Endothelial cell of umbilical vein (primary cell): ENCODE results near the gene CEP19. TPM values are rescaled to one million over a fixed set of nuclear protein-coding genes. Genes with fewer than 3 reads are reported as not detected.

ENCODE experiments used
- BruUV-seq: library from RNA; stranded (reverse); fragments of 400-500 nt; replicated peaks from 2 replicates; lab custom pipeline; 2021; lab: Mats Ljungman, UMichigan
- CTCF ChIA-PET: fragments of 300-600, 350-600 bp; sonication (Branson Sonifier 250); formaldehyde crosslinking; loops from one replicate; lab custom pipeline; 2021; ENCODE audit warnings: antibody characterized with exemption, inconsistent platforms; lab: Charles Lee
- POLR2A ChIA-PET: fragments of 300-600, 350-600 bp; sonication (Branson Sonifier 250); formaldehyde crosslinking; loops from one replicate; lab custom pipeline; 2021; ENCODE audit warnings: antibody characterized with exemption, inconsistent platforms; lab: Charles Lee
- DNase-seq: peaks from one replicate; pipeline ENCODE4 v3.0.0-alpha.2; 2011; ENCODE audit warnings: low read depth, low spot score
- FAIRE-seq: peaks from 2 replicates; lab custom pipeline; 2011; peaks lifted over from hg19 to GRCh38; lab: Jason Lieb, UNC
- H2AFZ ChIP-seq: 2 replicates; pipeline ENCODE4 v1.6.0; 2012; ENCODE audit warnings: low read depth, low read length, control low read depth, inconsistent platforms
- H3K27ac ChIP-seq: 2 replicates; pipeline ENCODE4 v1.5.1; 2011; ENCODE audit warnings: low read depth, mild to moderate bottlenecking, control low read depth, low read length, moderate library complexity; ENCODE audit not compliant: insufficient read depth
- H3K27me3 ChIP-seq, 2 experiments: 2 replicates each; pipeline versions ENCODE4 v1.6.0 to v1.6.1; 2011; ENCODE audit warnings: low read length in 2 of 2, mixed read lengths in 1 of 2; ENCODE audit not compliant: control insufficient read depth in 2 of 2, insufficient read depth in 2 of 2
- H3K36me3 ChIP-seq, 2 experiments: 2 replicates in 1 of 2; 3 replicates in 1 of 2; pipeline ENCODE4 v1.5.1; 2011; ENCODE audit warnings: low read length in 2 of 2, mild to moderate bottlenecking in 1 of 2, moderate library complexity in 1 of 2; ENCODE audit not compliant: control insufficient read depth in 2 of 2, insufficient read depth in 2 of 2; ENCODE audit errors: extremely low read depth in 1 of 2
- H3K4me1 ChIP-seq: 3 replicates; pipeline ENCODE4 v1.5.1; 2011; ENCODE audit warnings: mild to moderate bottlenecking, low read length; ENCODE audit not compliant: control insufficient read depth, insufficient read depth; ENCODE audit errors: extremely low read depth
- H3K4me2 ChIP-seq: 2 replicates; pipeline ENCODE4 v1.6.1; 2011; ENCODE audit warnings: low read length, control low read depth, mixed read lengths; ENCODE audit not compliant: insufficient read depth
- H3K4me3 ChIP-seq, 3 experiments: fragments of 200-600 bp in 1 of 3; sonication (generic), shearing (Covaris generic) in 1 of 3; replicated peaks in 1 of 3; 2 replicates each; pipeline ENCODE4 v1.5.1; 2011 to 2016; ENCODE audit warnings: control low read depth in 3 of 3, low read length in 3 of 3, mild to moderate bottlenecking in 2 of 3, inconsistent platforms in 1 of 3, low read depth in 1 of 3, moderate library complexity in 1 of 3; ENCODE audit not compliant: insufficient read depth in 1 of 3
- H3K79me2 ChIP-seq: 2 replicates; pipeline ENCODE4 v1.6.0; 2012; ENCODE audit warnings: low read length, inconsistent platforms; ENCODE audit not compliant: control insufficient read depth, insufficient read depth
- H3K9ac ChIP-seq: replicated peaks from 2 replicates; pipeline ENCODE3; 2011; ENCODE audit warnings: low read length, control low read depth; ENCODE audit not compliant: insufficient read depth; ENCODE audit errors: extremely low read depth
- H3K9me1 ChIP-seq: replicated peaks from 3 replicates; pipeline ENCODE4 v1.6.0; 2011; ENCODE audit warnings: mild to moderate bottlenecking, low read length; ENCODE audit not compliant: control insufficient read depth, insufficient read depth; ENCODE audit errors: extremely low read depth
- H3K9me3 ChIP-seq: replicated peaks from 2 replicates; pipeline ENCODE4 v1.5.1; 2012; ENCODE audit warnings: low read length, inconsistent platforms; ENCODE audit not compliant: control insufficient read depth, insufficient read depth
- H4K20me1 ChIP-seq: replicated peaks from 2 replicates; pipeline ENCODE3; 2011; ENCODE audit warnings: mild to moderate bottlenecking, low read length; ENCODE audit not compliant: control insufficient read depth, insufficient read depth; ENCODE audit errors: extremely low read depth
- FOS ChIP-seq: IDR thresholded peaks from 2 replicates; pipeline ENCODE4 v1.6.1; 2011; ENCODE audit warnings: mild to moderate bottlenecking, low read length, moderate library complexity, borderline replicate concordance; ENCODE audit not compliant: insufficient read depth
- GATA2 ChIP-seq: IDR thresholded peaks from 2 replicates; pipeline ENCODE4 v1.7.0; 2011; ENCODE audit warnings: low read depth, mild to moderate bottlenecking, moderate library complexity, mixed read lengths, low read length; ENCODE audit not compliant: insufficient read length, insufficient read depth
- JUN ChIP-seq: IDR thresholded peaks from 2 replicates; pipeline ENCODE4 v1.6.1; 2011; ENCODE audit warnings: borderline replicate concordance, low read depth; ENCODE audit not compliant: insufficient read length, insufficient read depth
- POLR2A ChIP-seq: IDR thresholded peaks from 2 replicates; pipeline ENCODE4 v1.6.1; 2012; ENCODE audit warnings: low read depth, mild to moderate bottlenecking, control low read depth, low read length
- POLR2AphosphoS5 ChIP-seq: IDR thresholded peaks from 2 replicates; pipeline ENCODE4 v1.6.1; 2012; ENCODE audit warnings: low read depth, mild to moderate bottlenecking, control low read depth, low read length, moderate library complexity; ENCODE audit not compliant: insufficient read depth
- dilution Hi-C: fragments of 300-500 bp; cut with MboI; formaldehyde crosslinking; loops from one replicate; pipeline ENCODE4 v1.15.0; 2019; ENCODE audit warnings: low sequenced_read_pairs; ENCODE audit not compliant: extremely low pct_ligation_motif_present
- intact Hi-C: fragments of 100-400 bp; cut with micrococcal nuclease; formaldehyde crosslinking; loops from one replicate; pipeline ENCODE4 v1.10.0; 2022
- polyA plus RNA-seq, 4 experiments: library from polyadenylated mRNA; depleted of rRNA in 3 of 4; stranded (reverse) in 3 of 4; unstranded in 1 of 4; fragments of >200 nt; gene quantifications; 2 replicates each; pipeline versions ENCODE4 v1.2.1 to v1.2.3, GENCODE V29; 2011 to 2012; ENCODE audit warnings: missing spikeins in 1 of 4
- total RNA-seq: library from RNA; stranded (reverse); gene quantifications from 2 replicates; pipeline ENCODE4 v1.2.3, GENCODE V29; 2021
- TF ChIP-seq, protein P1 (sequence below): IDR thresholded peaks from 2 replicates; pipeline ENCODE4 v1.6.1; 2011; ENCODE audit not compliant: insufficient read depth, insufficient read length
- TF ChIP-seq, protein P2 (sequence below), 2 donors: IDR thresholded peaks; 1 replicate in 1 of 2; 2 replicates in 1 of 2; pipeline ENCODE4 v1.5.1; 2011; ENCODE audit warnings: low read length in 2 of 2, mild to moderate bottlenecking in 2 of 2, moderate library complexity in 2 of 2, control low read depth in 1 of 2, inconsistent platforms in 1 of 2, low read depth in 1 of 2; ENCODE audit not compliant: insufficient read depth in 1 of 2; ENCODE audit errors: extremely low read depth in 1 of 2

Gene CEP19
- total and polyA plus RNA-seq, 2 donors (not counting 3 experiments of a cell fraction or from before 2014, with no cell fraction given) = 0.87 to 1.6 TPM

- Histone ChIP-seq H2AFZ (no peak overlapping the region), H3K9me3 (no peaks in the 10 kb centered on the region), H3K9me1 (no peaks in the 10 kb centered on the region), H3K4me2 (no peak overlapping the region), H3K4me1 (no peaks in the 10 kb centered on the region), H3K27ac (no peak overlapping the region), H3K9ac (no peak overlapping the region), H3K79me2 (no peaks in the 10 kb centered on the region), H4K20me1 (no peaks in the 10 kb centered on the region), H3K27me3 (peaks cover 11 to 13% of the 10 kb centered on the region in 2 experiments), H3K4me3 (no peak overlapping the region), H3K36me3 (no peaks in the 10 kb centered on the region)
- no TSS peak for BruUV-seq
- DNase-seq (no peak), FAIRE-seq (no peak)
- ChIA-PET CTCF (interaction anchor here (0.8 to 2.3 kb wide), 7 partner anchors 7 to 155 kb away, joined by 3 to 19 read pairs (median 3); no protein-coding TSS in a partner anchor), POLR2A (interaction anchor here (0.6 kb wide), 1 partner anchor 15 kb away, joined by 5 read pairs; no protein-coding TSS in a partner anchor)
- intact Hi-C loops = no loop called here
- TF ChIP-seq, protein P1, sequence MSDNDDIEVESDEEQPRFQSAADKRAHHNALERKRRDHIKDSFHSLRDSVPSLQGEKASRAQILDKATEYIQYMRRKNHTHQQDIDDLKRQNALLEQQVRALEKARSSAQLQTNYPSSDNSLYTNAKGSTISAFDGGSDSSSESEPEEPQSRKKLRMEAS = no peak
- no peak for TF ChIP-seq POLR2A
- TF ChIP-seq, protein P2, sequence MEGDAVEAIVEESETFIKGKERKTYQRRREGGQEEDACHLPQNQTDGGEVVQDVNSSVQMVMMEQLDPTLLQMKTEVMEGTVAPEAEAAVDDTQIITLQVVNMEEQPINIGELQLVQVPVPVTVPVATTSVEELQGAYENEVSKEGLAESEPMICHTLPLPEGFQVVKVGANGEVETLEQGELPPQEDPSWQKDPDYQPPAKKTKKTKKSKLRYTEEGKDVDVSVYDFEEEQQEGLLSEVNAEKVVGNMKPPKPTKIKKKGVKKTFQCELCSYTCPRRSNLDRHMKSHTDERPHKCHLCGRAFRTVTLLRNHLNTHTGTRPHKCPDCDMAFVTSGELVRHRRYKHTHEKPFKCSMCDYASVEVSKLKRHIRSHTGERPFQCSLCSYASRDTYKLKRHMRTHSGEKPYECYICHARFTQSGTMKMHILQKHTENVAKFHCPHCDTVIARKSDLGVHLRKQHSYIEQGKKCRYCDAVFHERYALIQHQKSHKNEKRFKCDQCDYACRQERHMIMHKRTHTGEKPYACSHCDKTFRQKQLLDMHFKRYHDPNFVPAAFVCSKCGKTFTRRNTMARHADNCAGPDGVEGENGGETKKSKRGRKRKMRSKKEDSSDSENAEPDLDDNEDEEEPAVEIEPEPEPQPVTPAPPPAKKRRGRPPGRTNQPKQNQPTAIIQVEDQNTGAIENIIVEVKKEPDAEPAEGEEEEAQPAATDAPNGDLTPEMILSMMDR (IDR thresholded peaks at IDR 0.05; ENCODE audit: extremely low read depth in 1 of 2, insufficient read depth in 1 of 2, low read depth in 1 of 2, low read length in 2 of 2) = no peak
- TF ChIP-seq POLR2AphosphoS5 = no peak
- dilution Hi-C loops = no loop called here
These were observed 34.7 kb downstream of the CEP19 start for GRCh38 chr3:196677353-196677752.

DNA sequence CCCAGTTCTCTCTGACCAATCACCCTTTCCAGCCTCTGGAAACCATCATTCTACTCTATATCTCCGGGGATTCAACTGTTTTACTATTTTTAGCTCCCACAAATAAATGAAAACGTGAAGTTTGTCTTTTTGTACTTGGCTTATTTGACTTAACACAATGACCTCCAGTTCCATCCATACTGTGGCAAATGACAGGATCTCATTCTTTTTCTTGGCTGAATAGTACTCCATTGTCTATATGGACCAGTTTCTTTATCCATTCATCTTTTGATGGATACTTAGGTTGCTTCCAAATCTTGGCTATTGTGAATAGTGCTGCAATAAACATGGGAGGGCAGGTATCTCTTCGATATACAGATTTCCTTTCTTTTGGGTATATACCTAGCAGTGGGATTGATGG lies 38.4 kb downstream of the CEP19 start:
- BruUV-seq = no TSS peak
- H3K4me2 ChIP-seq = no peak overlapping the region
- H2AFZ ChIP-seq = no peak overlapping the region
- H3K9me1 ChIP-seq = no peaks in the 10 kb centered on the region
- no peak for DNase-seq
- dilution Hi-C loops = no loop called here
- peaks cover 11% of the 10 kb centered on the region in 2 experiments for H3K27me3 ChIP-seq
- H3K9me3 ChIP-seq = no peaks in the 10 kb centered on the region
- intact Hi-C loops = no loop called here
- peaks cover 7% of the 10 kb centered on the region for H3K4me1 ChIP-seq
- no peak overlapping the region for H3K4me3 ChIP-seq
- FAIRE-seq = no peak
- H3K36me3 ChIP-seq = no peaks in the 10 kb centered on the region
- H4K20me1 ChIP-seq = no peaks in the 10 kb centered on the region
- CTCF ChIA-PET = no interaction called here
- no peak overlapping the region for H3K27ac ChIP-seq
- POLR2A ChIA-PET = no interaction called here
- H3K9ac ChIP-seq = no peak overlapping the region
- no peak for TF ChIP-seq FOS
- TF ChIP-seq, protein P1 = no peak
- no peak for TF ChIP-seq JUN
- TF ChIP-seq, protein P2 (IDR thresholded peaks at IDR 0.05; ENCODE audit: extremely low read depth in 1 of 2, insufficient read depth in 1 of 2, low read depth in 1 of 2, low read length in 2 of 2) = no peak
- no peak for TF ChIP-seq GATA2
- no peaks in the 10 kb centered on the region for H3K79me2 ChIP-seq
